PFSK-1 (cell line): ENCODE results near the gene SP6.

Experiments
- FOXP2 ChIP-seq: optimal IDR thresholded peaks from 2 replicates; pipeline ENCODE3; 2011; ENCODE audit warnings: borderline replicate concordance, control low read depth, inconsistent platforms; ENCODE audit not compliant: insufficient read depth; ENCODE audit errors: extremely low read length, extremely low read depth
- POLR2AphosphoS5 ChIP-seq: IDR thresholded peaks from 2 replicates; pipeline ENCODE4 v1.6.1; 2012; ENCODE audit warnings: low read depth, mild to moderate bottlenecking, control low read depth, low read length, moderate library complexity

DNA sequence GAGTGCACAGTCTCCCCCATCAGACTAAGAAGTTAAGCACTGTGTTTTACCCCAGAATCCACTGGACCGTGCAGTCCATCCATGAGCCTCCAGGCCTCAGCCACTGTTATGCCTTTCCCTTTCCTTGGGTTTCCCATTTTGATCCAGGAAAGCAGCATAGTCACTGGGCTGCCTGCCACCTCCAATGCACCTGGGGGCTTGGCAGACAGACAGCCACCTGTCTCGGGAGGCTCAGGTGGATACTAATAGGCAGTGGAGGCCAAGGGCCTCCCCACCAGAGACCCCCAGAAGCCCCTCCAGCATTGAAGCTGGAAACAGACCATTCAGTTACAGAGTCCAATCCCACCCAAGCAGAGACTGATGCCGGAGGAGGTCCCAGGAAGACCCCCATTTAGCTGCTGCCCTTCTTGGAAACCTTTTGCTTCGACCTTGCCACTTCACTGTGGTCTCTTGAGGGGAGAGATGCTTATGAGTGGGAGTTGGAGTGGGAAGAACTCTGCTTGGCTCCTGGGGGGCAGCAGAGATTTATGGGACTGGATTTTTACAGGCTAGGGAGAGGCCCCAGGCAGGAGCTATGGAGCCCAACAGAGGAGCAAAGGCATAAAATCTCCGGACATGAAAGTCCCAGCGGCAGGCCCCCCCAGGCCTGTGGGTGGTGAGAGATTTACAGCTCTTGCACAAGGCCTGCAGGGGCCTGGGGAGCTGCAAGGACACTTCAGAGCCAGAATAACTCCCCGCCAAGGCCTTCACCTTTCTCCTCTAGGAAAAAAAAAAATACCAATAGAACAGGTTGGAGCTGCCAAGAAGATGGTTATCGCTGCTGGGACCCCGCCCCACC is 32.8 kb upstream of the SP6 start:
- TF ChIP-seq FOXP2 = no peak
- no peak for TF ChIP-seq POLR2AphosphoS5
